Measurements from ENCODE around the gene CCDC8. TPM values are rescaled to one million over a fixed set of nuclear protein-coding genes. Genes with fewer than 3 reads are reported as not detected.

CCDC8 gene, protein sequence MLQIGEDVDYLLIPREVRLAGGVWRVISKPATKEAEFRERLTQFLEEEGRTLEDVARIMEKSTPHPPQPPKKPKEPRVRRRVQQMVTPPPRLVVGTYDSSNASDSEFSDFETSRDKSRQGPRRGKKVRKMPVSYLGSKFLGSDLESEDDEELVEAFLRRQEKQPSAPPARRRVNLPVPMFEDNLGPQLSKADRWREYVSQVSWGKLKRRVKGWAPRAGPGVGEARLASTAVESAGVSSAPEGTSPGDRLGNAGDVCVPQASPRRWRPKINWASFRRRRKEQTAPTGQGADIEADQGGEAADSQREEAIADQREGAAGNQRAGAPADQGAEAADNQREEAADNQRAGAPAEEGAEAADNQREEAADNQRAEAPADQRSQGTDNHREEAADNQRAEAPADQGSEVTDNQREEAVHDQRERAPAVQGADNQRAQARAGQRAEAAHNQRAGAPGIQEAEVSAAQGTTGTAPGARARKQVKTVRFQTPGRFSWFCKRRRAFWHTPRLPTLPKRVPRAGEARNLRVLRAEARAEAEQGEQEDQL
- total RNA-seq (not detected), polyA plus RNA-seq (not detected)

DNA sequence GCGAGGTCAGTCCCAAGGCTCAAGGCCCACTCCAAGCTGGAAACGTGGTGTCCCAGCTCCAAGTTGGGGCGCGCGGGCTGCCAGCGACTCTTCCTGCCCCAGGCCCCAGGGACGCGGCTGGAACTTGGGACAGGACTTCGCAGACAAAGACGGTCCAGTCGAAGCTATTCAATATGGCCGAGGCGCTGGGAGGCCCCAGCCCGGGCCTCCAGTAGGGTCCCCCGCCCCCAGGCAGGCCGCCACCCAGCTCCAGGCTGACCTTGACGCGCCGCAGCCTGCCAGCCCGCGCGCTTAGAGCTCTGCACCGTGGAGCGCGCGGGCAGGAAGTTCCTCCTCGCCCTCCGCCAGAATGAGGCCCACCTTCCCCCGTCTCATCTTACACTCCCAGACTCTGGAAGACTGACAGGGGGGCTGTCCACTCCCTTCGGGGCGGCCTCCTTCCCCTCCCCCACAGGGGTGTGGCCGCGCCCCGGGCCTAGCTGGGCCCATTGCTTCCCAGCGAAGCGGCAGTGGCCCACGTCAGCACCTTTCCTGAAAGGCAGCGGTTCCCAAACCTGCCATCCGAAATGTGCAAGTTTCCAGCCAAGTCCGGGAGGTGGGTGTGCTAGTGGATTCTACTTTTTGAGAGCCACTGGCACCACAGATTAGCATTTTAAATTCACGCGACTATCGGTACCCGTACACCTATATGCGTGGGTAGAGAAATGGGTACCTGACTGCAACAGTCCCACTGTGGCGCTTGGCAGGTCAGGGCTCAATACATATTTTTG is at the start of gene CCDC8:
Gene CCDC8 (minus strand): TSS at position 303 of the 770 bp plus-strand sequence. CDS start 754 bp downstream, outside the sequence.
- intact Hi-C loops (cut with micrococcal nuclease) = no loop called here
- Histone ChIP-seq H3K27me3 (ENCODE audit: insufficient read depth, low read length) (peaks cover 13% of the 10 kb centered on the region), H3K4me3 (ENCODE audit: low read length in 2 of 2) (no peak within 1 kb of the TSS), H3K36me3 (ENCODE audit: insufficient read depth, low read length) (no peaks in the 10 kb centered on the region), H3K4me1 (ENCODE audit: insufficient read depth, low read length) (peaks cover 7% of the 10 kb centered on the region), H3K27ac (ENCODE audit: low read depth, low read length) (no peak within 1 kb of the TSS), H3K9me3 (ENCODE audit: control insufficient read depth in 1 of 2, low read length in 2 of 2) (no peaks in the 10 kb centered on the region)
- no peak within 1 kb of the TSS for H3K4me3 Mint-ChIP-seq
- ChIA-PET CTCF (ENCODE audit: partially characterized antibody) (no interaction called here), POLR2A (ENCODE audit: partially characterized antibody) (no interaction called here)
- DNase-seq = no peak
- H3K27ac Mint-ChIP-seq = peak within 1 kb of the TSS in 2 of 7 donors; percentile 27 to 55
- H3K9me3 Mint-ChIP-seq = peaks cover 0 to 3% (median 0%) of the 10 kb centered on the region in 8 donors
- no peaks in the 10 kb centered on the region for H3K36me3 Mint-ChIP-seq
- peaks cover 32 to 46% of the 10 kb centered on the region in 2 donors for H3K27me3 Mint-ChIP-seq
- H3K4me1 Mint-ChIP-seq = peaks cover 2 to 13% (median 5%) of the 10 kb centered on the region in 4 donors

DNA sequence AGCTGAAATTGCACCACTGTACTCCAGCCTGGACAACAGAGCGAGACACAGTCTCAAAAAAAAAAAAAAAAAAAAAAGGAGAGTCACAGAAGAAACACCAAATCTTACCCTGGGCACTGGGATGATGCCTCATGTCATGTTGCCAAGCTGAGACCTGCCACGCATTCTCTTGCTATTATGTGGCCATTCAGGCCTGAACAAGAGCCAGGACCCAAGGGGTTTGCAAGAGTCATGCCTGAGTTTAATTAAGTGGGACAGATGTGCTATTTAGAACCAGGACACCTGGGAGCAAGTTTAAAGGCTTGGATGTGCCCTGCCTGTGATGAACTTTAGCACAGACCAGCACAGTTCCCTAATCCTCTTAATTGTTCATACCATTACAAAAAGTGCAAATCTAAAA is 48.2 kb upstream of the CCDC8 start:
- no peaks in the 10 kb centered on the region for H3K9me3 ChIP-seq (ENCODE audit: control insufficient read depth in 1 of 2, low read length in 2 of 2)
- no peaks in the 10 kb centered on the region for H3K9me3 Mint-ChIP-seq

DNA sequence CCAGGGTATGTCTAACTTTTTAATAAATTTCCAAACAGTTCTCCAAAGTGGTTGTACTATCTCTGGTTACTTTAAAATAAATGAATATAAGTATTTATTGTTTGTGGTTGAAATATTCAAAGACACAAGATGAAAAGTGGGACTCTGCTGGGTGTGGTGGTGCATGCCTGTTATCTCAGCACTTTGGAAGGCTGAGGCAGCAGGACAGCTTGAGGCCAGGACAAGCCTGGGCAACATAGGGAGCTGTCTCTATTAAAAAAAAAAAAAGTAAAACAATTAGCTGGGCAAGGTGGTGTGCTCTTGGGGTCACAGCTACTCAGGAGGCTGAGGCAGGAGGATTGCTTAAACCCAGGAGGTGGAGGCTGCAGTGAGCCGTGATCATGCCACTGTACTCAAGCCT is 47.6 kb upstream of the CCDC8 start:
- CTCF ChIA-PET (ENCODE audit: partially characterized antibody) = no interaction called here

More for the DNA sequence above, 48.2 kb upstream of the CCDC8 start:
- POLR2A ChIA-PET (ENCODE audit: partially characterized antibody) = no interaction called here
- intact Hi-C loops (cut with micrococcal nuclease) = no loop called here
- no peak for DNase-seq
- Mint-ChIP-seq H3K27ac (peak overlapping the region in 1 of 7 donors; percentile 7), H3K4me3 (no peak overlapping the region), H3K4me1 (peaks cover 4 to 5% (median 4%) of the 10 kb centered on the region in 4 donors), H3K27me3 (peaks cover 17 to 19% of the 10 kb centered on the region in 2 donors), H3K36me3 (no peaks in the 10 kb centered on the region)
- Histone ChIP-seq H3K36me3 (ENCODE audit: insufficient read depth, low read length) (no peaks in the 10 kb centered on the region), H3K27ac (ENCODE audit: low read depth, low read length) (no peak overlapping the region), H3K4me1 (ENCODE audit: insufficient read depth, low read length) (no peaks in the 10 kb centered on the region), H3K4me3 (ENCODE audit: low read length in 2 of 2) (no peak overlapping the region), H3K27me3 (ENCODE audit: insufficient read depth, low read length) (peaks cover 3% of the 10 kb centered on the region)
- CTCF ChIA-PET (ENCODE audit: partially characterized antibody) = no interaction called here

DNA sequence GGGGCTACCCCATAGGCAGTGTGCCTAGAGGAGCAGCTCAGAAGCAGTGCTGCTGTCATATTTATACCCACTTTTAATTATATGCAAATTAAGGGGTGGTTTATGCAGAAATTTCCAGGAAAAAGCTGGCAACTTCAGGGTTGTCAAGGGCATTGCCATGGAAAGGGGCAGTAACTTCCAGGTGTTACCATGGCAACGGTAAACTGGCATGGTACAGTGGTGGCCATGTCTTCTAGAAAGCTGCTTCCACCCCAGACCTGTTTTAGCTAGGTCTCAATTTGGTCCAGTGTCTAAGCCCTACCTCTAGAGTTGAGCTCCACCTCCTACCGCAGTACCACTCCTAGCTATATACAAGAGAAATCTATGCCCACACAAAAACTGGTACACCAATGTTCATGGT is 46.7 kb upstream of the CCDC8 start:
- no peaks in the 10 kb centered on the region for H3K9me3 ChIP-seq (ENCODE audit: control insufficient read depth in 1 of 2, low read length in 2 of 2)
- intact Hi-C loops (cut with micrococcal nuclease) = no loop called here
- H3K36me3 ChIP-seq (ENCODE audit: insufficient read depth, low read length) = no peaks in the 10 kb centered on the region
- Mint-ChIP-seq H3K36me3 (no peaks in the 10 kb centered on the region), H3K27me3 (peaks cover 19 to 21% of the 10 kb centered on the region in 2 donors), H3K4me3 (no peak overlapping the region), H3K9me3 (no peaks in the 10 kb centered on the region), H3K27ac (no peak overlapping the region), H3K4me1 (no peaks in the 10 kb centered on the region)
- H3K4me1 ChIP-seq (ENCODE audit: insufficient read depth, low read length) = no peaks in the 10 kb centered on the region
- no peak for DNase-seq
- POLR2A ChIA-PET (ENCODE audit: partially characterized antibody) = no interaction called here
- H3K27ac ChIP-seq (ENCODE audit: low read depth, low read length) = no peak overlapping the region
- CTCF ChIA-PET (ENCODE audit: partially characterized antibody) = no interaction called here
- peaks cover 3% of the 10 kb centered on the region for H3K27me3 ChIP-seq (ENCODE audit: insufficient read depth, low read length)
- H3K4me3 ChIP-seq (ENCODE audit: low read length in 2 of 2) = no peak overlapping the region

More for the DNA sequence above, 47.6 kb upstream of the CCDC8 start:
- H3K9me3 ChIP-seq (ENCODE audit: control insufficient read depth in 1 of 2, low read length in 2 of 2) = no peaks in the 10 kb centered on the region
- no peaks in the 10 kb centered on the region for H3K36me3 ChIP-seq (ENCODE audit: insufficient read depth, low read length)
- peaks cover 3% of the 10 kb centered on the region for H3K27me3 ChIP-seq (ENCODE audit: insufficient read depth, low read length)
- Mint-ChIP-seq H3K36me3 (no peaks in the 10 kb centered on the region), H3K4me1 (no peaks in the 10 kb centered on the region), H3K27me3 (peaks cover 21 to 22% of the 10 kb centered on the region in 2 donors), H3K27ac (no peak overlapping the region), H3K4me3 (no peak overlapping the region), H3K9me3 (no peaks in the 10 kb centered on the region)
- H3K4me1 ChIP-seq (ENCODE audit: insufficient read depth, low read length) = no peaks in the 10 kb centered on the region
- no peak overlapping the region for H3K27ac ChIP-seq (ENCODE audit: low read depth, low read length)
- DNase-seq = no peak
- intact Hi-C loops (cut with micrococcal nuclease) = no loop called here
- H3K4me3 ChIP-seq (ENCODE audit: low read length in 2 of 2) = no peak overlapping the region
- POLR2A ChIA-PET (ENCODE audit: partially characterized antibody) = no interaction called here

DNA sequence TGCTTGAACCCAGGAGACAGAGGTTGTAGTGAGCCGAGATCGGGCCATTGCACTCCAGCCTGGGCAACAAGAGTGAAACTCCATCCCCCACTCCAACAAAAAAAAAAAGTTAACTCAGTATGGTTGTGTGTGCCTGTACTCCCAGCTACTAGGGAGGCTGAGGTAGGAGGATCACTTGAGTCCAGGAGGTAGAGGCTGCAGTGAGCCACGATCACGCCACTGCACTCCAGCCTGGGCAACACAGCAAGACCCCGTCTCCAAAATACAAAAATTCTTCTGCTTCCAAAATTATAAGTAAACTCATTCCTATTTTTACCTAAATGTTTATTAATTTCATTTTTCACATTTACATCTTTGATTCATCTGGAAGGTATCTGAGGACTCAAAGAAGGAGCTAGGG is 43.6 kb upstream of the CCDC8 start:
- no peak overlapping the region for H3K27ac ChIP-seq (ENCODE audit: low read depth, low read length)
- Mint-ChIP-seq H3K27ac (no peak overlapping the region), H3K4me1 (no peaks in the 10 kb centered on the region), H3K4me3 (no peak overlapping the region), H3K27me3 (peaks cover 15 to 16% of the 10 kb centered on the region in 2 donors), H3K36me3 (no peaks in the 10 kb centered on the region), H3K9me3 (no peaks in the 10 kb centered on the region)
- DNase-seq = no peak
- H3K9me3 ChIP-seq (ENCODE audit: control insufficient read depth in 1 of 2, low read length in 2 of 2) = no peaks in the 10 kb centered on the region
- intact Hi-C loops (cut with micrococcal nuclease) = no loop called here
- ChIA-PET CTCF (ENCODE audit: partially characterized antibody) (no interaction called here), POLR2A (ENCODE audit: partially characterized antibody) (no interaction called here)
- H3K4me1 ChIP-seq (ENCODE audit: insufficient read depth, low read length) = no peaks in the 10 kb centered on the region
- H3K4me3 ChIP-seq (ENCODE audit: low read length in 2 of 2) = no peak overlapping the region
- H3K36me3 ChIP-seq (ENCODE audit: insufficient read depth, low read length) = no peaks in the 10 kb centered on the region
- peaks cover 3% of the 10 kb centered on the region for H3K27me3 ChIP-seq (ENCODE audit: insufficient read depth, low read length)

DNA sequence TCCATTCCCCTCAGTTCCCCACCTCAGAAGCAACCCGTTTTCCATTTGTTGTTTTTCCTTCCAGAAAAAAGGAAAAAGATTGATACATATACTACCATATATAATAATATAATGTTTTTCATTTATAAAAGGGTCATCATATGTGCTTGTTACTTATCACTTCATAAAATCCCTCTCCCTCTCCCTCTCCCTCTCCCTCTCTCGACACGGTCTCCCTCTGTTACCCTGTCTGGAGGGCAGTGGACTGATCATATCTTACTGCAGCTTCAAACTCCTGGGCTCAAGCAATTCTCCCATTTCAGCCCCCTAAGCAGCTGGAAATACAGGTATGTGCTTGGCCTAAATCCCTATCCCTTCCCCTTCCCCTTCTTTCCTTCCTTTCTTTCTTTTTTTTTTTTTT is 40.9 kb upstream of the CCDC8 start:
- no peak overlapping the region for H3K4me3 ChIP-seq (ENCODE audit: low read length in 2 of 2)
- H3K9me3 ChIP-seq (ENCODE audit: control insufficient read depth in 1 of 2, low read length in 2 of 2) = no peaks in the 10 kb centered on the region
- Mint-ChIP-seq H3K36me3 (peaks cover 3 to 5% of the 10 kb centered on the region in 2 donors), H3K27ac (no peak overlapping the region), H3K4me3 (no peak overlapping the region), H3K9me3 (peaks cover 2 to 12% (median 10%) of the 10 kb centered on the region in 8 donors), H3K27me3 (peaks cover 17 to 24% of the 10 kb centered on the region in 2 donors), H3K4me1 (no peaks in the 10 kb centered on the region)
- CTCF ChIA-PET (ENCODE audit: partially characterized antibody) = no interaction called here
- H3K27me3 ChIP-seq (ENCODE audit: insufficient read depth, low read length) = peaks cover 3% of the 10 kb centered on the region
- no peaks in the 10 kb centered on the region for H3K4me1 ChIP-seq (ENCODE audit: insufficient read depth, low read length)
- intact Hi-C loops (cut with micrococcal nuclease) = no loop called here
- DNase-seq = no peak
- H3K27ac ChIP-seq (ENCODE audit: low read depth, low read length) = no peak overlapping the region
- no peaks in the 10 kb centered on the region for H3K36me3 ChIP-seq (ENCODE audit: insufficient read depth, low read length)
- POLR2A ChIA-PET (ENCODE audit: partially characterized antibody) = no interaction called here

DNA sequence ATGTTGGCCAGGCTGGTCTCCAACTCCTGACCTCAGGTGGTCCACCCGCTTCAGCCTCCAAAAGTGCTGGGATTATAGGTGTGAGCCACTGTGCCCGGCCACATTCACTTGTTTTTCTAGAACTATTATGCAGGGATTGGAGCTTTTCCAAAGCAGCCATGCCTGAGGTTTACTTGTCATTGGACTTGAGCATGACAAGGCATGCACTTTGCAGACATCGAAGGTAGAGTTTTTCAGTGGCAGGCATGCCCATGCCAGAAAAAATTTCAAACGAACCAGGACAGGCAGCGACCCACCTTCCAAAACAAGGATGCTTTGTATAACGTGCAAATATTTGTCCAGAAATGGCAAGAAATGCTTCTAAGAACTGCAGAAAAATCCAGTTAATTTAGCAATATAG is 40.3 kb upstream of the CCDC8 start:
- Mint-ChIP-seq H3K4me3 (no peak overlapping the region), H3K9me3 (peaks cover 2 to 13% (median 11%) of the 10 kb centered on the region in 8 donors), H3K27me3 (peaks cover 17 to 23% of the 10 kb centered on the region in 2 donors), H3K27ac (no peak overlapping the region), H3K36me3 (peaks cover 3 to 5% of the 10 kb centered on the region in 2 donors), H3K4me1 (no peaks in the 10 kb centered on the region)
- no peaks in the 10 kb centered on the region for H3K4me1 ChIP-seq (ENCODE audit: insufficient read depth, low read length)
- no peak overlapping the region for H3K27ac ChIP-seq (ENCODE audit: low read depth, low read length)
- H3K36me3 ChIP-seq (ENCODE audit: insufficient read depth, low read length) = no peaks in the 10 kb centered on the region
- intact Hi-C loops (cut with micrococcal nuclease) = no loop called here
- ChIA-PET POLR2A (ENCODE audit: partially characterized antibody) (no interaction called here), CTCF (ENCODE audit: partially characterized antibody) (no interaction called here)
- H3K27me3 ChIP-seq (ENCODE audit: insufficient read depth, low read length) = peaks cover 3% of the 10 kb centered on the region
- no peaks in the 10 kb centered on the region for H3K9me3 ChIP-seq (ENCODE audit: control insufficient read depth in 1 of 2, low read length in 2 of 2)
- H3K4me3 ChIP-seq (ENCODE audit: low read length in 2 of 2) = no peak overlapping the region
- no peak for DNase-seq
